GM12872 (cell line): ENCODE data around the gene ESYT1.

ENCODE experiments used
- TF ChIP-seq, protein P1 (sequence below): IDR thresholded peaks from 3 replicates; pipeline ENCODE4 v1.5.1; 2011; ENCODE audit warnings: low read depth, mild to moderate bottlenecking, low read length, moderate library complexity; ENCODE audit not compliant: insufficient read depth

Gene ESYT1

DNA sequence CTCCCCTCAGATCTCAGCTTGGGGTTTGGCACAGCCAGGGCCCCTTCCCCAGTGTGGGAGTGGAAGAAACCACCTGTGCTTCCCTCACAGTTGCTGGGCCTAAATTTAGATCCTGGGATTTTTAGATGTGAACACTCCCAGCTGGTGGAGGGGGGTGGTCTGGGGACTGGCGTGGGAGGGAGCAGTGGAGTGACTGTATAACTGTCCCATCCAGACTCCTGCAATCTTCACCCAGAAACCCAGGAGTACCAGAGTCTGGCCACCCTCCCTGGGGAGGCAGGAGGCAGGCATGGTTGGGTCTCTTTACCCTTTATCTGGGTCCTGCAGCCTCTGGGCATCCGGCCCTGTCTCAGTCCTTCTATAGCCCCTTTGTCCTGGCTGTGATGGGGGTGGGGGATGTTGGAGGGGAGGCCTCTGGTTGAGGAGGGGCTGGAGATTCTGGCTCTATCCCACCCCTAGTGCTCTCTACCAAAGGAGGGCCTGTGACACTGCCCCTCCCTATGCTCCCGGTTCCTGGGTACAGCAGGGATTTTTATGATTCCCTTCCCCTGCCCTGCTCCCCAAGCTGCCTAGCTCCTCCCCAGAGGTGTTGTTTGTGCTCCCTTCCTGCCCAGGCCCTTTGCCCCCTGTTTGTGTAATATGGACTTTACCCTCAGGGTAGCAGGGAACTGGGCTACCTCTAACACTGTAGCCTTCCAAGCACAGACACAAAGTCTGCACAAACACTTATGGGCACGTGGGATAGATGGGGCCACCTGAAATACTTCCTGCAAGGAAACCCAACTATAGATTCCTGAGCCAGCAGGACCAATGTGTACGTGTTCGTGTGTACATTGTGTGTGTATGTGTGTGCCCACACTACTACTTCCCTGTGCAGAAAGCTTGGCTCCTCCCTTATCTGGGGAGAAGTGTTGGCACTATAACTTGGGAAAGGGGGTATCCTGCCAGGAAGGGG is 46.4 kb upstream of the ESYT1 start:
- TF ChIP-seq, protein P1, sequence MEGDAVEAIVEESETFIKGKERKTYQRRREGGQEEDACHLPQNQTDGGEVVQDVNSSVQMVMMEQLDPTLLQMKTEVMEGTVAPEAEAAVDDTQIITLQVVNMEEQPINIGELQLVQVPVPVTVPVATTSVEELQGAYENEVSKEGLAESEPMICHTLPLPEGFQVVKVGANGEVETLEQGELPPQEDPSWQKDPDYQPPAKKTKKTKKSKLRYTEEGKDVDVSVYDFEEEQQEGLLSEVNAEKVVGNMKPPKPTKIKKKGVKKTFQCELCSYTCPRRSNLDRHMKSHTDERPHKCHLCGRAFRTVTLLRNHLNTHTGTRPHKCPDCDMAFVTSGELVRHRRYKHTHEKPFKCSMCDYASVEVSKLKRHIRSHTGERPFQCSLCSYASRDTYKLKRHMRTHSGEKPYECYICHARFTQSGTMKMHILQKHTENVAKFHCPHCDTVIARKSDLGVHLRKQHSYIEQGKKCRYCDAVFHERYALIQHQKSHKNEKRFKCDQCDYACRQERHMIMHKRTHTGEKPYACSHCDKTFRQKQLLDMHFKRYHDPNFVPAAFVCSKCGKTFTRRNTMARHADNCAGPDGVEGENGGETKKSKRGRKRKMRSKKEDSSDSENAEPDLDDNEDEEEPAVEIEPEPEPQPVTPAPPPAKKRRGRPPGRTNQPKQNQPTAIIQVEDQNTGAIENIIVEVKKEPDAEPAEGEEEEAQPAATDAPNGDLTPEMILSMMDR, result no peak

DNA sequence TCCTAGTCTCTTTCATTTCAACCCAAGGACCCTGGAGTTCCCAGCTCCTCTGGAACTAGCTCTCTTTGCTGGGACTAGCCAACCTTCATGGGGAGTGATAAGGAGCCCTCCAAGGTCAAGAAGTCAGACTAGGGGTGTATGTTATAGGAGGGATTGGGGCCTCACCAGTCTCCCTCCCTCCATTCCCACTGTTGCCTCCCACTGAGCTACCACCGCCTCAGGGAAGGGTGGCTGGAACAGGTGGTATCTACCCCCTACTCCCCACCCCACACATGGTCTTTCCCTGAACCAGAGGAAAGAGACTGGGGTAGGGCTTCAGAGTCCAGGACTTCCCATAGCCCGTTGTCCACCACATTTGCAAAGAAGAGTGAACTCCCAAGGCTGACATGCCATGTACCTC is 45.7 kb upstream of the ESYT1 start:
- TF ChIP-seq, protein P1, result no peak

DNA sequence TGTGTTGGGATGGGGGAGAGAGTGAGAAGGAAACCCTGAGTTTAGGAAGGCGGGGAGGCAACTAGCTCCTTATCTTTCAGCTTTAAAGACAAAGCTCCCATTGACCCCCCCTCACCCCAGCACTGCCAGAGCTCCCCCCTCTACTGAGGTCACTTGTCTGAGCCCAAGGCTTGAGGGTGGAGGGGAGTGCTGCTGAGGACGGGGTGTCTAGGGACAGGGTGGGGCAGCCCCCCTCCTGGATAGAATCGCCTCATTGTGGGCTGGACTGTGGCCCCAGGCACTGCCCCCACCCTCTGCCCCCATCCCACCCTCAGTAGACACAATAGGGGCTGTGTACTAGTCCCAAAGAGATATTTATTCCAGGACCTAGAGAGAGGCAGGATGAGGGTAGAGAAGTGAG is 45.1 kb upstream of the ESYT1 start:
- TF ChIP-seq, protein P1, result no peak

DNA sequence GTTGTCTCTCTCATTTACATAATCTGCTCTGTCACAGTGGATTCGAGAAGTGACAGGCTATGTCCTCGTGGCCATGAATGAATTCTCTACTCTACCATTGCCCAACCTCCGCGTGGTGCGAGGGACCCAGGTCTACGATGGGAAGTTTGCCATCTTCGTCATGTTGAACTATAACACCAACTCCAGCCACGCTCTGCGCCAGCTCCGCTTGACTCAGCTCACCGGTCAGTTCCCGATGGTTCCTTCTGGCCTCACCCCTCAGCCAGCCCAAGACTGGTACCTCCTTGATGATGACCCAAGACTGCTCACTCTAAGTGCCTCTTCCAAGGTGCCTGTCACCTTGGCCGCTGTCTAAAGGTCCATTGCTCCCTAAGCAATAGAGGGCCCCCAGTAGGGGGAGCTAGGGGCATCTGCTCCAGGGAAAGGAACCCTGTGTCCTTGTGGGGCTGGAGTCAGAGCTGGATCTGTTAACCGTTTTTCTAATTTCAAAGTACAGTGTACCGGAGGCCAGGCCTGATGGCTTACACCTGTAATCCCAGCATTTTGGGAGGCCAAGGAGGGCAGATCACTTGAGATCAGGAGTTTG is 43.0 kb upstream of the ESYT1 start:
- TF ChIP-seq, protein P1, result peak; percentile 61

DNA sequence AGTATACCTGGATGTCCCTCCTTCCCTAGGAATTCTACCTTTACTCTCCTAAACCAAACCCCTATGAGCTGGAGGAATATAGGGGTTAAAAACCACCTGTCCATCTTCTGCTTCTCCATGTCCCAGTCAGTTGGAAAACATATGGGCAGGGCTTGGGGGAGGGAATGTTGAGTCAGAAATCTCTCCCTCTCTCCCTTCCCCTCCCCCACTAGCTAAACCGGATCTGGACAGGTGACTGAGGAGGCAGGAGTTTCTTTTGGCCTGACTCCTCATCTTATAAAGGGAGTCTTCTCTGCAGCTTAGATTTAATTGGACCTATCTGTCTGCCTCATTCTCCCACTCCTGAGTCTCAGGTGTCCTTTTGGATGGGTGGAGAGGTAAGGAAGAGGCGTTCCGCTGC is 42.0 kb upstream of the ESYT1 start:
- TF ChIP-seq, protein P1, result no peak

DNA sequence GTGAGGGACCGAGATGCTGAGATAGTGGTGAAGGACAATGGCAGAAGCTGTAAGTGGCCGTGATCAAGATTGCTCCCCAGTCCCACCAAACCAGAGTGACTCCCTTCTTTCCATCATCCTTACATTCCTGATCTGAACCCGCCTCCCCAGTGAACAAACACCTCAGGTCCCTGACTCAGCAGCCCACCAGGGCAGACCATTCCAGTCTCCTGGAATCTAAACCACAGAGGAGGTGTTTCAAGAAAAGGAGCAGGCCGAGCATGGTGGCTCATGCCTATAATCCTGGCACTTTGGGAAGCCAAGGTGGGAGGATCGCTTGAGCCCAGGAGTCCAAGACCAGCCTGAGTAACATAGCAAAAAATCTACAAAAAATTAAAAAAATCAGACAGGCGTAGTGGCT is 41.5 kb upstream of the ESYT1 start:
- TF ChIP-seq, protein P1, result no peak

DNA sequence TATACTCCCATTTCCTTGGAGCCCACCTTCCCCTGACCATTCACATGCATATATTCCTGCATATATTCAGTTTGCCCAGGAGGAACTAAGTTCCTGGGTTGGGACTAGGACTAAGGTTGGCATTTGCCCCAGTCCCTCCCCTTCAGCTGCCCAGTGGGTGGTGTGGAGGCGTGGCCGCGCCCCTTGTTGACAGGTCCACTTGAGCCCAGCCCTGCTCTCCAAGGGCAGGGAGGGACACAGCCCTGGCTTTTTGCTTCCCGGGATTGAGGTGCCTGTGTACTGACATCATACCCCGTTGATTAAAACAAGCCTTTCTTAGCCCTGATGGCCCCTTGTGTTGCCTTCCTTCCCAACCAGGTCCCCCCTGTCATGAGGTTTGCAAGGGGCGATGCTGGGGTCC is 40.8 kb upstream of the ESYT1 start:
- TF ChIP-seq, protein P1, result no peak
